Esophagus squamous epithelium (tissue), 5 donors: ENCODE results near the gene NUDCD3. TPM values are rescaled to one million over a fixed set of nuclear protein-coding genes. Genes with fewer than 3 reads are reported as not detected.

Source experiments
- DNase-seq: peaks from one replicate; lab custom pipeline; 2025; lab: John Stamatoyannopoulos, UW
- H3K27ac ChIP-seq, 4 donors: fragments of 200-600 bp; sonication (generic); one replicate each; pipeline ENCODE4 v1.5.1; 2016 to 2019; ENCODE audit warnings: mild to moderate bottlenecking in 1 of 4
- H3K27me3 ChIP-seq, 4 donors: fragments of 200-600 bp; sonication (generic); 1 replicate in 3 of 4; 2 replicates in 1 of 4; pipeline versions ENCODE4 v1.5.1 to v1.6.0; 2017 to 2021; ENCODE audit warnings: antibody characterized with exemption in 1 of 4
- H3K36me3 ChIP-seq, 3 donors: fragments of 200-600 bp; sonication (generic); one replicate each; pipeline ENCODE4 v1.5.1; 2016 to 2019
- H3K4me1 ChIP-seq, 3 donors: fragments of 200-600 bp; sonication (generic); one replicate each; pipeline ENCODE4 v1.5.1; 2017 to 2019
- H3K4me3 ChIP-seq, 4 donors: fragments of 200-600 bp; sonication (generic); 1 replicate in 3 of 4; 2 replicates in 1 of 4; pipeline ENCODE4 v1.5.1; 2016 to 2019; ENCODE audit warnings: mild to moderate bottlenecking in 2 of 4, moderate library complexity in 1 of 4
- H3K9me3 ChIP-seq, 3 donors: fragments of 200-600 bp; sonication (generic); one replicate each; pipeline ENCODE4 v1.5.1; 2016 to 2019
- POLR2A ChIP-seq, 4 donors: fragments of 450-650 bp; IDR thresholded peaks; one replicate each; pipeline ENCODE4 v1.6.1; 2017; ENCODE audit warnings: antibody characterized with exemption in 4 of 4, mild to moderate bottlenecking in 4 of 4, moderate library complexity in 3 of 4
- WGBS, 2 donors: methylation state at CpG; one replicate each; pipeline ENCODE4 v1.1.5; 2018; 5-methylcytosine and 5-hydroxymethylcytosine counted together
- intact Hi-C: fragments of 100-400 bp; cut with DNase I; formaldehyde crosslinking; loops from one replicate; pipeline ENCODE4 v1.15.0; 2022
- total RNA-seq, 4 donors: library from RNA; depleted of rRNA; stranded (reverse); fragments of >200 nt; gene quantifications; one replicate each; pipeline ENCODE4 v1.1.0, GENCODE V29; 2016
- TF ChIP-seq, protein P1 (sequence below), 6 experiments: fragments of 450-650 bp in 4 of 6; fragments of 200-600 bp in 2 of 6; sonication (generic) in 2 of 6; IDR thresholded peaks; one replicate each; pipeline ENCODE4 v1.5.1; 2016 to 2019; ENCODE audit warnings: antibody characterized with exemption in 6 of 6, mild to moderate bottlenecking in 4 of 6, moderate library complexity in 4 of 6
- donor health status: DM: yes; HTN: yes; CAD: no.

The NUDCD3 gene
- total RNA-seq, 4 donors from 2014 or later, result 33.5 to 54.0 (median 47.0) TPM

GRCh38 chr7:44440577-44441078 is 49.8 kb downstream of the NUDCD3 start:
- H3K9me3 ChIP-seq, result no peaks in the 10 kb centered on the region
- H3K27ac ChIP-seq, result no peak overlapping the region
- no peak overlapping the region for H3K4me3 ChIP-seq
- peaks cover 0 to 8% (median 0%) of the 10 kb centered on the region in 3 donors for H3K4me1 ChIP-seq
- no peak for DNase-seq
- intact Hi-C loops, result no loop called here
- TF ChIP-seq, protein P1, sequence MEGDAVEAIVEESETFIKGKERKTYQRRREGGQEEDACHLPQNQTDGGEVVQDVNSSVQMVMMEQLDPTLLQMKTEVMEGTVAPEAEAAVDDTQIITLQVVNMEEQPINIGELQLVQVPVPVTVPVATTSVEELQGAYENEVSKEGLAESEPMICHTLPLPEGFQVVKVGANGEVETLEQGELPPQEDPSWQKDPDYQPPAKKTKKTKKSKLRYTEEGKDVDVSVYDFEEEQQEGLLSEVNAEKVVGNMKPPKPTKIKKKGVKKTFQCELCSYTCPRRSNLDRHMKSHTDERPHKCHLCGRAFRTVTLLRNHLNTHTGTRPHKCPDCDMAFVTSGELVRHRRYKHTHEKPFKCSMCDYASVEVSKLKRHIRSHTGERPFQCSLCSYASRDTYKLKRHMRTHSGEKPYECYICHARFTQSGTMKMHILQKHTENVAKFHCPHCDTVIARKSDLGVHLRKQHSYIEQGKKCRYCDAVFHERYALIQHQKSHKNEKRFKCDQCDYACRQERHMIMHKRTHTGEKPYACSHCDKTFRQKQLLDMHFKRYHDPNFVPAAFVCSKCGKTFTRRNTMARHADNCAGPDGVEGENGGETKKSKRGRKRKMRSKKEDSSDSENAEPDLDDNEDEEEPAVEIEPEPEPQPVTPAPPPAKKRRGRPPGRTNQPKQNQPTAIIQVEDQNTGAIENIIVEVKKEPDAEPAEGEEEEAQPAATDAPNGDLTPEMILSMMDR (IDR thresholded peaks at IDR 0.05), result no peak
- no peak for TF ChIP-seq POLR2A (IDR thresholded peaks at IDR 0.05)
- H3K36me3 ChIP-seq, result peaks cover 0 to 24% (median 0%) of the 10 kb centered on the region in 3 donors
- no peaks in the 10 kb centered on the region for H3K27me3 ChIP-seq

DNA sequence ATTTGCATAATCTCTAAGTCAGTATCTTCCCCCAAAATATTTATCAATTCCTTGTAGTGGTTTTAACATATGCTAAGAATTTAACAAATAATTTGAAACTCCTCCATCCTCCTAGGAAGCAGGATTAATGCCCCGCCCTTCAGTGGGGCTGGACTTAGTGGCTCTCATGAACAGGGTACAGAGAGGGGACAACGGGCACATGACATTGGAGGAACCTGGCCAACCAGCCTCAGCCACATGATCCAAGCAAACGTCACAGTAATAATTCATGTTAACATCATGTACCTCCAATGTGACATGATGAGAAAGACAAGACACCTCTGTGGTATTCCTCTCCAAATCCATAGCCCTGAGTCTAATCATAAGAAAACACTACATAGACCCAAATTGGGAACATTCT is 50.5 kb downstream of the NUDCD3 start:
- H3K4me3 ChIP-seq, result no peak overlapping the region
- no peak overlapping the region for H3K27ac ChIP-seq
- H3K27me3 ChIP-seq, result no peaks in the 10 kb centered on the region
- DNase-seq, result no peak
- H3K9me3 ChIP-seq, result no peaks in the 10 kb centered on the region
- TF ChIP-seq, protein P1 (IDR thresholded peaks at IDR 0.05), result no peak
- TF ChIP-seq POLR2A (IDR thresholded peaks at IDR 0.05), result no peak
- WGBS, 2 donors, result 66 to 75% methylated on average over 3 of the region's 3 CpGs
- H3K36me3 ChIP-seq, result peaks cover 0 to 17% (median 0%) of the 10 kb centered on the region in 3 donors
- intact Hi-C loops, result no loop called here
- peaks cover 0 to 1% (median 0%) of the 10 kb centered on the region in 3 donors for H3K4me1 ChIP-seq

- Histone ChIP-seq H3K27ac (no peak overlapping the region), H3K36me3 (peaks cover 0 to 6% (median 0%) of the 10 kb centered on the region in 3 donors), H3K9me3 (no peaks in the 10 kb centered on the region), H3K4me3 (no peak overlapping the region), H3K27me3 (no peaks in the 10 kb centered on the region), H3K4me1 (no peaks in the 10 kb centered on the region)
- TF ChIP-seq, protein P1 (IDR thresholded peaks at IDR 0.05), result no peak
- TF ChIP-seq POLR2A (IDR thresholded peaks at IDR 0.05), result no peak
- DNase-seq, result no peak
- intact Hi-C loops, result no loop called here
- 71 to 94% methylated on average over 4 of the region's 4 CpGs for WGBS, 2 donors
Measured at GRCh38 chr7:44438816-44439215, 51.6 kb downstream of the NUDCD3 start.

DNA sequence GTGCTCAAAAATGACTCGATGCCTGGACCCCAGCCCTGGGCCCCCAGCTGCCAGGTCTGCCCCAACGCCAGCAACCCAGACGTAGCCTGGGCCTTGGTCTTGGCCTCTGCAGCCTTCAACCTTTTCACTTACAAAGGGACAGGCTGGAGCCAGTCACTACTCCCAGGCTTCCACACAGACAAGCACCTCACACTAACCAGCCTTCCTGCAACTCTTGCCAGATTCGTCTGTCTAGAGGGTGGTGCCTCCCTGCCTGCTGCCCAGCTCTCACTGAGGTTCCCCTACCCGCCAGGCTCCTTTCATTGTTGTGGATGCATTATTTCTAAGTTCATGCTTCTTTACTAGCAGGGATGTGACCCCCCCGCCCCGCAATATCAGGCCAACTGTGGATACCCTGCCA is 56.3 kb downstream of the NUDCD3 start:
- WGBS, 2 donors, result 83 to 95% methylated on average over 5 to 7 of the region's 7 CpGs
- H3K9me3 ChIP-seq, result no peaks in the 10 kb centered on the region
- intact Hi-C loops, result no loop called here
- TF ChIP-seq, protein P1 (IDR thresholded peaks at IDR 0.05), result no peak
- TF ChIP-seq POLR2A (IDR thresholded peaks at IDR 0.05), result no peak
- H3K36me3 ChIP-seq, result peaks cover 0 to 18% (median 0%) of the 10 kb centered on the region in 3 donors
- no peak overlapping the region for H3K27ac ChIP-seq
- DNase-seq, result no peak
- no peaks in the 10 kb centered on the region for H3K4me1 ChIP-seq
- no peak overlapping the region for H3K4me3 ChIP-seq
- H3K27me3 ChIP-seq, result no peaks in the 10 kb centered on the region

- no peak for DNase-seq
- no peak overlapping the region for H3K4me3 ChIP-seq
Measured at GRCh38 chr7:44433255-44434022, 57.0 kb downstream of the NUDCD3 start.

More at GRCh38 chr7:44433255-44434022, 57.0 kb downstream of the NUDCD3 start:
- H3K27ac ChIP-seq, result no peak overlapping the region
- peaks cover 0 to 22% (median 0%) of the 10 kb centered on the region in 3 donors for H3K36me3 ChIP-seq
- intact Hi-C loops, result no loop called here
- no peaks in the 10 kb centered on the region for H3K9me3 ChIP-seq
- 86 to 89% methylated on average over 8 to 10 of the region's 10 CpGs for WGBS, 2 donors
- H3K4me1 ChIP-seq, result no peaks in the 10 kb centered on the region
- no peak for TF ChIP-seq POLR2A (IDR thresholded peaks at IDR 0.05)
- TF ChIP-seq, protein P1 (IDR thresholded peaks at IDR 0.05), result no peak
- H3K27me3 ChIP-seq, result no peaks in the 10 kb centered on the region
